GM23338 (cell line): ENCODE data around the gene TRAF1. TPM values are rescaled to one million over a fixed set of nuclear protein-coding genes. Genes with fewer than 3 reads are reported as not detected.
A peak's percentile ranks its signal among the peaks of the same experiment; 100 is the strongest.

ENCODE experiments used
- ATAC-seq: fragments of 200-7000 bp; cut with Tn5 transposase; 3 replicates; pipeline ENCODE4 v1.9.1; 2020
- DNase-seq: peaks from one replicate; pipeline ENCODE4 v3.0.0-alpha.2; 2015; ENCODE audit warnings: low spot score
- H2AFZ ChIP-seq: fragments of 200-600 bp; sonication (generic); 2 replicates; pipeline ENCODE4 v1.8.0; 2016; ENCODE audit warnings: antibody characterized with exemption, mild to moderate bottlenecking, moderate library complexity
- H3F3A ChIP-seq: fragments of 200-600 bp; sonication (generic); replicated peaks from 2 replicates; pipeline ENCODE4 v1.8.0; 2017; ENCODE audit warnings: antibody characterized with exemption, mixed run types, low read depth
- H3K27ac ChIP-seq: fragments of 200-600 bp; sonication (generic); 2 replicates; pipeline ENCODE4 v1.6.1; 2016; ENCODE audit warnings: low read depth
- H3K27me3 ChIP-seq: fragments of 200-600 bp; sonication (generic); 2 replicates; pipeline ENCODE4 v1.8.0; 2016; ENCODE audit warnings: mild to moderate bottlenecking, mixed run types, moderate library complexity; ENCODE audit not compliant: insufficient read depth
- H3K36me3 ChIP-seq: fragments of 200-600 bp; sonication (generic); 2 replicates; pipeline ENCODE4 v1.8.0; 2016; ENCODE audit warnings: mild to moderate bottlenecking; ENCODE audit not compliant: insufficient read depth
- H3K4me1 ChIP-seq: fragments of 200-600 bp; sonication (generic); 2 replicates; pipeline ENCODE4 v1.8.0; 2016; ENCODE audit warnings: mild to moderate bottlenecking, moderate library complexity; ENCODE audit not compliant: insufficient read depth
- H3K4me2 ChIP-seq: fragments of 200-600 bp; sonication (generic); 2 replicates; pipeline ENCODE4 v1.7.1; 2017; ENCODE audit warnings: mixed run types
- H3K4me3 ChIP-seq: fragments of 200-600 bp; sonication (generic); 2 replicates; pipeline ENCODE4 v1.6.1; 2016; ENCODE audit warnings: mixed run types
- H3K79me2 ChIP-seq: fragments of 200-600 bp; sonication (generic); replicated peaks from 2 replicates; pipeline ENCODE4 v1.8.0; 2017; ENCODE audit warnings: mild to moderate bottlenecking; ENCODE audit not compliant: insufficient read depth
- H3K9me2 ChIP-seq: fragments of 200-600 bp; sonication (generic); 2 replicates; pipeline ENCODE4 v1.8.0; 2017; ENCODE audit not compliant: insufficient read depth
- H4K20me1 ChIP-seq: fragments of 200-600 bp; sonication (generic); replicated peaks from 2 replicates; pipeline ENCODE4 v1.8.0; 2017; ENCODE audit warnings: mild to moderate bottlenecking; ENCODE audit not compliant: insufficient read depth
- H3K27ac Mint-ChIP-seq: 2 replicates; pipeline ENCODE4 v1.8.0; 2020; ENCODE audit warnings: inconsistent platforms, mild to moderate bottlenecking, moderate library complexity, mixed read lengths
- H3K27me3 Mint-ChIP-seq: 3 replicates; pipeline ENCODE4 v1.8.0; 2022; ENCODE audit warnings: low read depth, mild to moderate bottlenecking, moderate library complexity, mixed read lengths, inconsistent platforms; ENCODE audit not compliant: insufficient read depth, poor library complexity
- H3K36me3 Mint-ChIP-seq: 3 replicates; pipeline ENCODE4 v1.8.0; 2021; ENCODE audit warnings: low read depth, mild to moderate bottlenecking, inconsistent platforms, moderate library complexity, mixed read lengths
- H3K4me1 Mint-ChIP-seq: 3 replicates; pipeline ENCODE4 v1.8.0; 2020; ENCODE audit warnings: mild to moderate bottlenecking, inconsistent platforms, mixed read lengths
- H3K4me3 Mint-ChIP-seq: 3 replicates; pipeline ENCODE4 v1.8.0; 2021; ENCODE audit warnings: moderate library complexity, mild to moderate bottlenecking, inconsistent platforms, mixed read lengths
- H3K9me3 Mint-ChIP-seq: 3 replicates; pipeline ENCODE4 v1.8.0; 2020; ENCODE audit warnings: moderate library complexity, mild to moderate bottlenecking, inconsistent platforms, mixed read lengths
- CREB1 ChIP-seq: fragments of 250-450 bp; sonication (Bioruptor Pico); IDR thresholded peaks from 2 replicates; pipeline ENCODE4 v1.5.0; 2020; ENCODE audit warnings: low read depth, mild to moderate bottlenecking, moderate library complexity
- ETS1 ChIP-seq: IDR thresholded peaks from 2 replicates; pipeline ENCODE4 v1.6.1; 2016; ENCODE audit warnings: antibody characterized with exemption
- EZH2phosphoT487 ChIP-seq: fragments of 200-600 bp; sonication (generic); IDR thresholded peaks from one replicate; pipeline ENCODE4 v1.8.1; 2018; ENCODE audit warnings: antibody characterized with exemption; ENCODE audit not compliant: unreplicated experiment
- JUNB ChIP-seq: IDR thresholded peaks from one replicate; pipeline ENCODE4 v1.6.1; 2016; ENCODE audit warnings: antibody characterized with exemption; ENCODE audit not compliant: unreplicated experiment
- NANOG ChIP-seq: IDR thresholded peaks from 2 replicates; pipeline ENCODE4 v1.6.1; 2016; ENCODE audit warnings: antibody characterized with exemption, borderline replicate concordance
- POLR2AphosphoS5 ChIP-seq: IDR thresholded peaks from 2 replicates; pipeline ENCODE4 v1.6.1; 2016; ENCODE audit warnings: antibody characterized with exemption, low read depth
- STAT1 ChIP-seq: IDR thresholded peaks from one replicate; pipeline ENCODE4 v1.6.1; 2016; ENCODE audit warnings: antibody characterized with exemption; ENCODE audit not compliant: unreplicated experiment
- ZNF114 ChIP-seq: fragments of 250-450 bp; sonication (Bioruptor Pico); IDR thresholded peaks from 2 replicates; pipeline ENCODE4 v1.5.0; 2020; ENCODE audit warnings: mild to moderate bottlenecking, moderate library complexity
- ZNF331 ChIP-seq: fragments of 250-450 bp; sonication (Bioruptor Pico); IDR thresholded peaks from 2 replicates; pipeline ENCODE4 v1.5.0; 2020; ENCODE audit warnings: low read depth, mild to moderate bottlenecking, moderate library complexity
- polyA plus RNA-seq: library from polyadenylated mRNA; unstranded; fragments of >200 nt; fragmentation: Nextera tagmentation; extraction: Ambion mirVana; gene quantifications from 2 replicates; pipeline ENCODE4 v1.2.1, GENCODE V29; 2016
- total RNA-seq: library from RNA; depleted of rRNA; stranded (reverse); fragments of >200 nt; shearing (Covaris generic); gene quantifications from 2 replicates; pipeline ENCODE4 v1.2.3, GENCODE V29; 2014
- TF ChIP-seq, protein P1 (sequence below): fragments of 250-450 bp; sonication (Bioruptor Pico); IDR thresholded peaks from 2 replicates; pipeline ENCODE4 v1.5.0; 2020; ENCODE audit warnings: mild to moderate bottlenecking, moderate library complexity

The TRAF1 gene
- total and polyA plus RNA-seq, 2 experiments from 2014 or later, result 0.39 to 1.4 TPM

- no peak overlapping the region for H3K4me3 ChIP-seq
- H3K9me2 ChIP-seq, result no peaks in the 10 kb centered on the region
- H3F3A ChIP-seq, result peaks cover 12% of the 10 kb centered on the region; the same call in 1 of the 2 replicates
- no peak overlapping the region for H3K27ac Mint-ChIP-seq
- TF ChIP-seq EZH2phosphoT487 (no peak), ZNF331 (CRISPR knock-in tag) (no peak), STAT1 (no peak)
- H3K27ac ChIP-seq, result no peak overlapping the region
- no peaks in the 10 kb centered on the region for H3K9me3 Mint-ChIP-seq
- H3K27me3 ChIP-seq, result peaks cover 15% of the 10 kb centered on the region; the same call in 1 of the 2 replicates
- H2AFZ ChIP-seq, result peak overlapping the region; percentile 66; the same call in 1 of the 2 replicates
- DNase-seq (no peak), ATAC-seq (no peak)
- no peaks in the 10 kb centered on the region for H3K36me3 ChIP-seq
- peaks cover 17% of the 10 kb centered on the region for H3K27me3 Mint-ChIP-seq
- H3K4me3 Mint-ChIP-seq, result no peak overlapping the region
- H3K36me3 Mint-ChIP-seq, result no peaks in the 10 kb centered on the region
- H3K4me2 ChIP-seq, result no peak overlapping the region
- no peaks in the 10 kb centered on the region for H4K20me1 ChIP-seq
- no peaks in the 10 kb centered on the region for H3K79me2 ChIP-seq
- H3K4me1 ChIP-seq, result peaks cover 23% of the 10 kb centered on the region
- H3K4me1 Mint-ChIP-seq, result peaks cover 16% of the 10 kb centered on the region
These were observed 4.9 kb upstream of the TRAF1 start for GRCh38 chr9:120931231-120932085.

DNA sequence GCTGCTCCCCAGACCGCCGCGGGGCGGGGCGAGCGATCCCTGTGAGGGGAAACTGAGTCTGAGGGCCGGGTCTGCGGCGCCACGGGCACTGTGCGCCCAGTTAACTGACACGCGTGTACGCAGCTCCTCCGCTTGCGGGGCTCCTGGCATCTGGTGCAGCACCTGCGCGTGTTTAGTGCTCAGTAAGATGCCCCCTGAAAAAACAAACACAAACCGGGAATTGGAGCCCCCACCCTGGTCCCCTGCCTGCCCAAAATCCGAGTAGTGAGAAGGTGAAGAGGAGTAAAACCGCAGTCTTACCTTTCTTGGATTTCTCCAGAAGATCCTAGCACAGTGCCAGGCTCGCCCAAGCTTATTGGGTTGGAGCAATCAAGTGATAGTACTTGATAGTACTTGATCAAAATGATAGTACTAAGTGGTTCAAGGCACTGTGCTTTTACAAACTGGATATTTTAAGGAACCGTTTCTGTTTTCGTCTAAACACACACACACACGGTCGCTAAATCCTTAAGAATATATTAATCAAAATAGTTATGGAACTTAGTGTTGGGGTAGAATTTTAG is 2.7 kb upstream of the TRAF1 start:
- Histone ChIP-seq H3K4me3 (peak overlapping the region; percentile 93), H3K79me2 (no peaks in the 10 kb centered on the region), H4K20me1 (no peaks in the 10 kb centered on the region), H3K27ac (no peak overlapping the region), H2AFZ (peak overlapping the region; percentile 99), H3K4me1 (peaks cover 44% of the 10 kb centered on the region), H3K9me2 (no peaks in the 10 kb centered on the region), H3K36me3 (no peaks in the 10 kb centered on the region), H3F3A (peaks cover 12% of the 10 kb centered on the region; the same call in 1 of the 2 replicates), H3K4me2 (peak overlapping the region; percentile 93), H3K27me3 (peaks cover 15% of the 10 kb centered on the region; the same call in 1 of the 2 replicates)
- H3K9me3 Mint-ChIP-seq, result no peaks in the 10 kb centered on the region
- no peak for ATAC-seq
- no peak for DNase-seq
- peaks cover 22% of the 10 kb centered on the region for H3K27me3 Mint-ChIP-seq
- H3K27ac Mint-ChIP-seq, result no peak overlapping the region
- peak overlapping the region; percentile 69 for H3K4me3 Mint-ChIP-seq
- no peaks in the 10 kb centered on the region for H3K36me3 Mint-ChIP-seq
- peaks cover 33% of the 10 kb centered on the region for H3K4me1 Mint-ChIP-seq
- TF ChIP-seq, protein P1, sequence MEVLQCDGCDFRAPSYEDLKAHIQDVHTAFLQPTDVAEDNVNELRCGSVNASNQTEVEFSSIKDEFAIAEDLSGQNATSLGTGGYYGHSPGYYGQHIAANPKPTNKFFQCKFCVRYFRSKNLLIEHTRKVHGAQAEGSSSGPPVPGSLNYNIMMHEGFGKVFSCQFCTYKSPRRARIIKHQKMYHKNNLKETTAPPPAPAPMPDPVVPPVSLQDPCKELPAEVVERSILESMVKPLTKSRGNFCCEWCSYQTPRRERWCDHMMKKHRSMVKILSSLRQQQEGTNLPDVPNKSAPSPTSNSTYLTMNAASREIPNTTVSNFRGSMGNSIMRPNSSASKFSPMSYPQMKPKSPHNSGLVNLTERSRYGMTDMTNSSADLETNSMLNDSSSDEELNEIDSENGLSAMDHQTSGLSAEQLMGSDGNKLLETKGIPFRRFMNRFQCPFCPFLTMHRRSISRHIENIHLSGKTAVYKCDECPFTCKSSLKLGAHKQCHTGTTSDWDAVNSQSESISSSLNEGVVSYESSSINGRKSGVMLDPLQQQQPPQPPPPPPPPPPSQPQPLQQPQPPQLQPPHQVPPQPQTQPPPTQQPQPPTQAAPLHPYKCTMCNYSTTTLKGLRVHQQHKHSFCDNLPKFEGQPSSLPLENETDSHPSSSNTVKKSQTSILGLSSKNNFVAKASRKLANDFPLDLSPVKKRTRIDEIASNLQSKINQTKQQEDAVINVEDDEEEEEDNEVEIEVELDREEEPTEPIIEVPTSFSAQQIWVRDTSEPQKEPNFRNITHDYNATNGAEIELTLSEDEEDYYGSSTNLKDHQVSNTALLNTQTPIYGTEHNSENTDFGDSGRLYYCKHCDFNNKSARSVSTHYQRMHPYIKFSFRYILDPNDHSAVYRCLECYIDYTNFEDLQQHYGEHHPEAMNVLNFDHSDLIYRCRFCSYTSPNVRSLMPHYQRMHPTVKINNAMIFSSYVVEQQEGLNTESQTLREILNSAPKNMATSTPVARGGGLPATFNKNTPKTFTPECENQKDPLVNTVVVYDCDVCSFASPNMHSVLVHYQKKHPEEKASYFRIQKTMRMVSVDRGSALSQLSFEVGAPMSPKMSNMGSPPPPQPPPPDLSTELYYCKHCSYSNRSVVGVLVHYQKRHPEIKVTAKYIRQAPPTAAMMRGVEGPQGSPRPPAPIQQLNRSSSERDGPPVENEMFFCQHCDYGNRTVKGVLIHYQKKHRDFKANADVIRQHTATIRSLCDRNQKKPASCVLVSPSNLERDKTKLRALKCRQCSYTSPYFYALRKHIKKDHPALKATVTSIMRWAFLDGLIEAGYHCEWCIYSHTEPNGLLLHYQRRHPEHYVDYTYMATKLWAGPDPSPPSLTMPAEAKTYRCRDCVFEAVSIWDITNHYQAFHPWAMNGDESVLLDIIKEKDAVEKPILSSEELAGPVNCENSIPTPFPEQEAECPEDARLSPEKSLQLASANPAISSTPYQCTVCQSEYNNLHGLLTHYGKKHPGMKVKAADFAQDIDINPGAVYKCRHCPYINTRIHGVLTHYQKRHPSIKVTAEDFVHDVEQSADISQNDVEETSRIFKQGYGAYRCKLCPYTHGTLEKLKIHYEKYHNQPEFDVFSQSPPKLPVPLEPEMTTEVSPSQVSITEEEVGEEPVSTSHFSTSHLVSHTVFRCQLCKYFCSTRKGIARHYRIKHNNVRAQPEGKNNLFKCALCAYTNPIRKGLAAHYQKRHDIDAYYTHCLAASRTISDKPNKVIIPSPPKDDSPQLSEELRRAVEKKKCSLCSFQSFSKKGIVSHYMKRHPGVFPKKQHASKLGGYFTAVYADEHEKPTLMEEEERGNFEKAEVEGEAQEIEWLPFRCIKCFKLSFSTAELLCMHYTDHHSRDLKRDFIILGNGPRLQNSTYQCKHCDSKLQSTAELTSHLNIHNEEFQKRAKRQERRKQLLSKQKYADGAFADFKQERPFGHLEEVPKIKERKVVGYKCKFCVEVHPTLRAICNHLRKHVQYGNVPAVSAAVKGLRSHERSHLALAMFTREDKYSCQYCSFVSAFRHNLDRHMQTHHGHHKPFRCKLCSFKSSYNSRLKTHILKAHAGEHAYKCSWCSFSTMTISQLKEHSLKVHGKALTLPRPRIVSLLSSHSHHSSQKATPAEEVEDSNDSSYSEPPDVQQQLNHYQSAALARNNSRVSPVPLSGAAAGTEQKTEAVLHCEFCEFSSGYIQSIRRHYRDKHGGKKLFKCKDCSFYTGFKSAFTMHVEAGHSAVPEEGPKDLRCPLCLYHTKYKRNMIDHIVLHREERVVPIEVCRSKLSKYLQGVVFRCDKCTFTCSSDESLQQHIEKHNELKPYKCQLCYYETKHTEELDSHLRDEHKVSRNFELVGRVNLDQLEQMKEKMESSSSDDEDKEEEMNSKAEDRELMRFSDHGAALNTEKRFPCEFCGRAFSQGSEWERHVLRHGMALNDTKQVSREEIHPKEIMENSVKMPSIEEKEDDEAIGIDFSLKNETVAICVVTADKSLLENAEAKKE (CRISPR knock-in tag), result no peak
- no peak for TF ChIP-seq CREB1 (CRISPR knock-in tag)
- TF ChIP-seq EZH2phosphoT487, result no peak
- TF ChIP-seq ETS1, result no peak
- TF ChIP-seq JUNB, result no peak
- no peak for TF ChIP-seq ZNF114 (CRISPR knock-in tag)
- TF ChIP-seq POLR2AphosphoS5, result no peak
- TF ChIP-seq NANOG, result no peak
